Caco-2 (cell line): ENCODE data around the gene SV2B. TPM values are rescaled to one million over a fixed set of nuclear protein-coding genes. Genes with fewer than 3 reads are reported as not detected.

Source experiments
- BruUV-seq: library from RNA; stranded (reverse); fragments of 400-500 nt; replicated peaks from 2 replicates; lab custom pipeline; 2021; lab: Mats Ljungman, UMichigan
- CTCF ChIA-PET: fragments of 300-600 bp; sonication (Branson Sonifier 250); formaldehyde crosslinking; loops from one replicate; lab custom pipeline; 2022; ENCODE audit warnings: antibody characterized with exemption; lab: Charles Lee
- POLR2A ChIA-PET: fragments of 300-600 bp; sonication (Branson Sonifier 250); formaldehyde crosslinking; loops from one replicate; lab custom pipeline; 2022; ENCODE audit warnings: antibody characterized with exemption; lab: Charles Lee
- DNase-seq, 2 experiments: peaks; one replicate each; pipeline versions ENCODE4 v3.0.0 to v3.0.0-alpha.2; 2020 to 2022
- H3K27me3 ChIP-seq: replicated peaks from 2 replicates; pipeline ENCODE4 v1.6.0; 2011; ENCODE audit warnings: low read length; ENCODE audit not compliant: control insufficient read depth, insufficient read depth
- H3K36me3 ChIP-seq: 2 replicates; pipeline ENCODE4 v1.5.1; 2011; ENCODE audit warnings: low read length; ENCODE audit not compliant: control insufficient read depth, insufficient read depth
- H3K4me1 ChIP-seq: fragments of 250-450 bp; sonication (Bioruptor Pico); 2 replicates; pipeline ENCODE4 v1.5.1; 2020; ENCODE audit warnings: mild to moderate bottlenecking
- H3K4me3 ChIP-seq: 2 replicates; pipeline ENCODE4 v1.5.1; 2011; ENCODE audit warnings: low read depth, mild to moderate bottlenecking, control low read depth, low read length
- H3K9me3 ChIP-seq: fragments of 250-450 bp; sonication (Bioruptor Pico); 2 replicates; pipeline ENCODE4 v1.5.1; 2020; ENCODE audit warnings: mild to moderate bottlenecking, moderate library complexity
- H3K27ac Mint-ChIP-seq: one replicate; pipeline ENCODE4 v1.8.0; 2022; ENCODE audit warnings: mixed read lengths; ENCODE audit not compliant: unreplicated experiment
- H3K27me3 Mint-ChIP-seq: one replicate; pipeline ENCODE4 v1.8.0; 2022; ENCODE audit warnings: mixed read lengths; ENCODE audit not compliant: insufficient read depth, unreplicated experiment
- H3K36me3 Mint-ChIP-seq: one replicate; pipeline ENCODE4 v1.8.0; 2022; ENCODE audit warnings: mild to moderate bottlenecking, mixed read lengths; ENCODE audit not compliant: insufficient read depth, unreplicated experiment
- H3K4me1 Mint-ChIP-seq: one replicate; pipeline ENCODE4 v1.8.0; 2022; ENCODE audit warnings: low read depth, mixed read lengths; ENCODE audit not compliant: unreplicated experiment
- H3K4me3 Mint-ChIP-seq: one replicate; pipeline ENCODE4 v1.8.0; 2022; ENCODE audit warnings: mild to moderate bottlenecking, moderate library complexity, mixed read lengths; ENCODE audit not compliant: unreplicated experiment
- H3K9me3 Mint-ChIP-seq: one replicate; pipeline ENCODE4 v1.8.0; 2022; ENCODE audit warnings: mixed read lengths; ENCODE audit not compliant: unreplicated experiment
- CTCF ChIP-seq, 2 experiments: fragments of 200-600 bp in 1 of 2; IDR thresholded peaks; 1 replicate in 1 of 2; 2 replicates in 1 of 2; pipeline versions ENCODE4 v1.5.1 to v1.8.0; 2011 to 2022; ENCODE audit warnings: antibody characterized with exemption in 1 of 2, control low read depth in 1 of 2, inconsistent platforms in 1 of 2, low read depth in 1 of 2, low read length in 1 of 2, mild to moderate bottlenecking in 1 of 2, moderate library complexity in 1 of 2; ENCODE audit not compliant: insufficient read depth in 1 of 2, severe bottlenecking in 1 of 2, unreplicated experiment in 1 of 2
- intact Hi-C: fragments of 100-400 bp; cut with micrococcal nuclease; formaldehyde crosslinking; loops from one replicate; pipeline ENCODE4 v1.10.0; 2022; ENCODE audit not compliant: unreplicated experiment
- total RNA-seq: library from RNA; stranded (reverse); gene quantifications from 2 replicates; pipeline ENCODE4 v1.2.3, GENCODE V29; 2022

The SV2B gene
- total RNA-seq, 1 experiment from 2014 or later = not detected

GRCh38 chr15:91153954-91154353 is 53.9 kb downstream of the SV2B start:
- no peak for DNase-seq
- intact Hi-C loops = no loop called here
- H3K4me3 ChIP-seq = no peak overlapping the region
- H3K27me3 ChIP-seq = no peaks in the 10 kb centered on the region
- Mint-ChIP-seq H3K27ac (no peak overlapping the region), H3K4me1 (no peaks in the 10 kb centered on the region), H3K27me3 (peaks cover 18% of the 10 kb centered on the region), H3K9me3 (no peaks in the 10 kb centered on the region), H3K36me3 (no peaks in the 10 kb centered on the region), H3K4me3 (no peak overlapping the region)
- no peaks in the 10 kb centered on the region for H3K36me3 ChIP-seq
- no TSS peak for BruUV-seq
- POLR2A ChIA-PET = no interaction called here
- CTCF ChIA-PET = no interaction called here
- no peak for TF ChIP-seq CTCF (IDR thresholded peaks at IDR 0.05; ENCODE audit: insufficient read depth in 1 of 2, low read depth in 1 of 2, low read length in 1 of 2, severe bottlenecking in 1 of 2, unreplicated experiment in 1 of 2)
- H3K9me3 ChIP-seq = no peaks in the 10 kb centered on the region
- no peaks in the 10 kb centered on the region for H3K4me1 ChIP-seq

GRCh38 chr15:91156175-91156726 is 56.2 kb downstream of the SV2B start:
- peaks cover 15% of the 10 kb centered on the region for H3K27me3 Mint-ChIP-seq
- TF ChIP-seq CTCF (IDR thresholded peaks at IDR 0.05; ENCODE audit: insufficient read depth in 1 of 2, low read depth in 1 of 2, low read length in 1 of 2, severe bottlenecking in 1 of 2, unreplicated experiment in 1 of 2) = no peak
- Histone ChIP-seq H3K4me3 (no peak overlapping the region), H3K27me3 (no peaks in the 10 kb centered on the region), H3K4me1 (no peaks in the 10 kb centered on the region), H3K9me3 (no peaks in the 10 kb centered on the region), H3K36me3 (no peaks in the 10 kb centered on the region)
- H3K4me3 Mint-ChIP-seq = no peak overlapping the region
- no peaks in the 10 kb centered on the region for H3K9me3 Mint-ChIP-seq
- no peak overlapping the region for H3K27ac Mint-ChIP-seq
- H3K4me1 Mint-ChIP-seq = no peaks in the 10 kb centered on the region
- intact Hi-C loops = no loop called here
- DNase-seq = no peak
- POLR2A ChIA-PET = no interaction called here
- no peaks in the 10 kb centered on the region for H3K36me3 Mint-ChIP-seq
- no TSS peak for BruUV-seq
- CTCF ChIA-PET = interaction anchor here (0.7 kb wide), 1 partner anchor 48 kb away, joined by 4 read pairs; no protein-coding TSS in a partner anchor

- intact Hi-C loops = no loop called here
- H3K4me1 ChIP-seq = no peaks in the 10 kb centered on the region
- H3K9me3 Mint-ChIP-seq = no peaks in the 10 kb centered on the region
- no peak overlapping the region for H3K4me3 Mint-ChIP-seq
- no TSS peak for BruUV-seq
- H3K27me3 Mint-ChIP-seq = peaks cover 19% of the 10 kb centered on the region
- no peaks in the 10 kb centered on the region for H3K36me3 ChIP-seq
- no peak overlapping the region for H3K27ac Mint-ChIP-seq
- DNase-seq = no peak
- H3K4me3 ChIP-seq = no peak overlapping the region
- ChIA-PET POLR2A (no interaction called here), CTCF (interaction anchor here (0.5 to 0.7 kb wide), 2 partner anchors 42 to 60 kb away, joined by 3 to 5 read pairs; no protein-coding TSS in a partner anchor)
- no peaks in the 10 kb centered on the region for H3K4me1 Mint-ChIP-seq
- no peaks in the 10 kb centered on the region for H3K27me3 ChIP-seq
- H3K36me3 Mint-ChIP-seq = no peaks in the 10 kb centered on the region
- H3K9me3 ChIP-seq = no peaks in the 10 kb centered on the region
- TF ChIP-seq CTCF (IDR thresholded peaks at IDR 0.05; ENCODE audit: insufficient read depth in 1 of 2, low read depth in 1 of 2, low read length in 1 of 2, severe bottlenecking in 1 of 2, unreplicated experiment in 1 of 2) = no peak
Measured at GRCh38 chr15:91158415-91159394, 58.6 kb downstream of the SV2B start.
